CD8-positive, alpha-beta memory T cell (primary cell): ENCODE data around the gene ZC3H12A. TPM values are rescaled to one million over a fixed set of nuclear protein-coding genes. Genes with fewer than 3 reads are reported as not detected.
"Not testable (repeated sequence)": the region's sequence is repeated elsewhere in the genome, so short reads cannot be mapped to it uniquely, and the experiment has no call there.

Experiments used
- CTCF ChIA-PET: fragments of 350-600 bp; sonication (Branson Sonifier 250); formaldehyde crosslinking; loops from one replicate; lab custom pipeline; 2021; ENCODE audit warnings: antibody characterized with exemption; lab: Charles Lee
- POLR2A ChIA-PET: fragments of 350-600 bp; sonication (Branson Sonifier 250); formaldehyde crosslinking; loops from one replicate; lab custom pipeline; 2021; ENCODE audit warnings: antibody characterized with exemption; lab: Charles Lee
- DNase-seq, 5 donors: peaks; one replicate each; pipeline versions ENCODE4 v3.0.0 to v3.0.0-alpha.2; 2020 to 2022; ENCODE audit warnings: mixed read lengths in 1 of 5
- H3K27ac ChIP-seq: one replicate; pipeline ENCODE4 v1.7.0; 2013; ENCODE audit warnings: low read depth, mild to moderate bottlenecking, low read length, moderate library complexity
- H3K27me3 ChIP-seq: 2 replicates; pipeline ENCODE4 v1.7.0; 2013; ENCODE audit warnings: low read length, mild to moderate bottlenecking; ENCODE audit not compliant: insufficient read depth, poor library complexity, severe bottlenecking
- H3K36me3 ChIP-seq: 2 replicates; pipeline ENCODE4 v1.7.0; 2013; ENCODE audit warnings: mild to moderate bottlenecking, low read length, moderate library complexity; ENCODE audit not compliant: insufficient read depth
- H3K4me1 ChIP-seq: 2 replicates; pipeline ENCODE4 v1.7.0; 2013; ENCODE audit warnings: mild to moderate bottlenecking, low read length, moderate library complexity; ENCODE audit not compliant: insufficient read depth
- H3K4me3 ChIP-seq: 2 replicates; pipeline ENCODE4 v1.7.0; 2013; ENCODE audit warnings: mild to moderate bottlenecking, low read length
- H3K9me3 ChIP-seq: 2 replicates; pipeline ENCODE4 v1.7.0; 2013; ENCODE audit warnings: mild to moderate bottlenecking, low read length
- H3K27ac Mint-ChIP-seq, 8 donors: one replicate each; pipeline ENCODE4 v1.8.0; 2020 to 2021; ENCODE audit warnings: mixed read lengths in 8 of 8, mild to moderate bottlenecking in 6 of 8, inconsistent platforms in 3 of 8, moderate library complexity in 3 of 8
- H3K27me3 Mint-ChIP-seq, 2 donors: one replicate each; pipeline ENCODE4 v1.8.0; 2020 to 2021; ENCODE audit warnings: mixed read lengths in 2 of 2, mild to moderate bottlenecking in 1 of 2, moderate library complexity in 1 of 2
- H3K36me3 Mint-ChIP-seq, 3 donors: one replicate each; pipeline ENCODE4 v1.8.0; 2020 to 2021; ENCODE audit warnings: mixed read lengths in 3 of 3, inconsistent platforms in 1 of 3, mild to moderate bottlenecking in 1 of 3
- H3K4me1 Mint-ChIP-seq, 3 donors: one replicate each; pipeline ENCODE4 v1.8.0; 2020 to 2021; ENCODE audit warnings: mixed read lengths in 3 of 3, inconsistent platforms in 1 of 3, mild to moderate bottlenecking in 1 of 3
- H3K4me3 Mint-ChIP-seq, 7 donors: one replicate each; pipeline ENCODE4 v1.8.0; 2020 to 2021; ENCODE audit warnings: mixed read lengths in 7 of 7, mild to moderate bottlenecking in 6 of 7, moderate library complexity in 4 of 7, inconsistent platforms in 2 of 7
- H3K9me3 Mint-ChIP-seq, 5 donors: one replicate each; pipeline ENCODE4 v1.8.0; 2020 to 2022; ENCODE audit warnings: mixed read lengths in 5 of 5, mild to moderate bottlenecking in 3 of 5, moderate library complexity in 2 of 5, inconsistent platforms in 1 of 5
- polyA plus RNA-seq: library from polyadenylated mRNA; unstranded; fragments of 300-500 nt; fragmentation: Illumina TruSeq; gene quantifications from one replicate; pipeline ENCODE4 v1.2.3, GENCODE V29; 2021
- total RNA-seq, 2 experiments: library from RNA; stranded (reverse); gene quantifications; one replicate each; pipeline ENCODE4 v1.2.3, GENCODE V29; 2021

ZC3H12A gene
- total and polyA plus RNA-seq, 3 experiments from 2014 or later: 11.6 to 33.8 (median 32.7) TPM

GRCh38 chr1:37513795-37514349, 39.5 kb downstream of the ZC3H12A start:
- H3K36me3 Mint-ChIP-seq: peaks cover 0 to 35% (median 10%) of the 10 kb centered on the region in 3 donors
- H3K27me3 Mint-ChIP-seq: no peaks in the 10 kb centered on the region
- Histone ChIP-seq H3K27ac (peak overlapping the region; percentile 84), H3K9me3 (no peaks in the 10 kb centered on the region), H3K36me3 (peaks cover 5% of the 10 kb centered on the region), H3K4me3 (peak overlapping the region; percentile 81), H3K4me1 (peaks cover 27% of the 10 kb centered on the region), H3K27me3 (no peaks in the 10 kb centered on the region)
- no peaks in the 10 kb centered on the region for H3K9me3 Mint-ChIP-seq
- ChIA-PET POLR2A (interaction anchor here (0.6 to 3.3 kb wide), 6 partner anchors 27 to 176 kb away, joined by 3 to 29 read pairs (median 8); partner anchors contain the start of genes SNIP1 and ZC3H12A), CTCF (interaction anchor here (0.8 to 3.4 kb wide), 15 partner anchors 8 to 346 kb away, joined by 3 to 22 read pairs (median 5); no protein-coding TSS in a partner anchor)
- H3K4me1 Mint-ChIP-seq: peaks cover 44 to 54% (median 49%) of the 10 kb centered on the region in 3 donors
- DNase-seq: peak; percentile 16 to 69 (median 34)
- peak overlapping the region; percentile 95 to 100 (median 99) for H3K4me3 Mint-ChIP-seq
- peak overlapping the region; percentile 71 to 98 (median 97) for H3K27ac Mint-ChIP-seq

GRCh38 chr1:37514350-37515184, 40.2 kb downstream of the ZC3H12A start, which contains the start of gene MEAF6:
TSS of gene MEAF6 (minus strand) at chr1:37514766. CDS start at chr1:37514746, 20 bp downstream.
- peak; percentile 81 to 88 (median 84) for DNase-seq
- Mint-ChIP-seq H3K36me3 (peaks cover 0 to 33% (median 5%) of the 10 kb centered on the region in 3 donors), H3K27me3 (no peaks in the 10 kb centered on the region), H3K9me3 (no peaks in the 10 kb centered on the region), H3K27ac (peak within 1 kb of the TSS; percentile 97 to 100 (median 99)), H3K4me1 (peaks cover 45 to 55% (median 49%) of the 10 kb centered on the region in 3 donors), H3K4me3 (peak within 1 kb of the TSS; percentile 96 to 100 (median 99))
- Histone ChIP-seq H3K4me1 (peaks cover 27% of the 10 kb centered on the region), H3K27ac (peak within 1 kb of the TSS; percentile 84), H3K9me3 (no peaks in the 10 kb centered on the region), H3K4me3 (peak within 1 kb of the TSS; percentile 81), H3K27me3 (no peaks in the 10 kb centered on the region), H3K36me3 (no peaks in the 10 kb centered on the region)
- ChIA-PET CTCF (interaction anchor here (0.6 to 3.4 kb wide), 26 partner anchors 9 to 346 kb away, joined by 3 to 22 read pairs (median 4); partner anchors contain the start of gene SNIP1), POLR2A (interaction anchor here (0.6 to 3.3 kb wide), 7 partner anchors 27 to 176 kb away, joined by 3 to 29 read pairs (median 7); partner anchors contain the start of genes SNIP1 and ZC3H12A)

- no peak for DNase-seq
- ChIA-PET POLR2A (interaction anchor here (0.6 to 3.3 kb wide), 8 partner anchors 28 to 175 kb away, joined by 3 to 29 read pairs (median 6); partner anchors contain the start of genes SNIP1 and ZC3H12A), CTCF (interaction anchor here (0.6 to 3.4 kb wide), 22 partner anchors 9 to 175 kb away, joined by 3 to 22 read pairs (median 5); partner anchors contain the start of gene SNIP1)
- Histone ChIP-seq H3K36me3 (no peaks in the 10 kb centered on the region), H3K9me3 (no peaks in the 10 kb centered on the region), H3K27ac (peak overlapping the region; percentile 84), H3K4me1 (peaks cover 27% of the 10 kb centered on the region), H3K27me3 (no peaks in the 10 kb centered on the region), H3K4me3 (peak overlapping the region; percentile 81)
- Mint-ChIP-seq H3K27me3 (no peaks in the 10 kb centered on the region), H3K4me1 (peaks cover 50 to 60% (median 57%) of the 10 kb centered on the region in 3 donors), H3K36me3 (peaks cover 0 to 32% (median 5%) of the 10 kb centered on the region in 3 donors), H3K27ac (peak overlapping the region; percentile 94 to 100 (median 99)), H3K4me3 (peak overlapping the region; percentile 90 to 100 (median 96)), H3K9me3 (no peaks in the 10 kb centered on the region)
Measured at GRCh38 chr1:37515185-37516034, 41.0 kb downstream of the ZC3H12A start.

- Histone ChIP-seq H3K9me3 (no peaks in the 10 kb centered on the region), H3K4me1 (peaks cover 18% of the 10 kb centered on the region), H3K4me3 (no peak overlapping the region), H3K36me3 (no peaks in the 10 kb centered on the region), H3K27ac (no peak overlapping the region), H3K27me3 (no peaks in the 10 kb centered on the region)
- H3K36me3 Mint-ChIP-seq: peaks cover 0 to 19% (median under 1%) of the 10 kb centered on the region in 3 donors
- H3K4me1 Mint-ChIP-seq: peaks cover 44 to 49% (median 49%) of the 10 kb centered on the region in 3 donors
- POLR2A ChIA-PET: no interaction called here
- H3K27me3 Mint-ChIP-seq: no peaks in the 10 kb centered on the region
- no peaks in the 10 kb centered on the region for H3K9me3 Mint-ChIP-seq
- CTCF ChIA-PET: interaction anchor here (1.5 kb wide), 1 partner anchor 30 kb away, joined by 4 read pairs; no protein-coding TSS in a partner anchor
- peak overlapping the region in 4 of 7 donors; percentile 4 to 81 (median 17) for H3K4me3 Mint-ChIP-seq
- H3K27ac Mint-ChIP-seq: peak overlapping the region in 2 of 8 donors; percentile 31 to 45
- DNase-seq: no peak
Measured at GRCh38 chr1:37517569-37517968, 43.2 kb downstream of the ZC3H12A start.

GRCh38 chr1:37518241-37518640, 43.9 kb downstream of the ZC3H12A start:
- H3K9me3 Mint-ChIP-seq, H3K36me3 ChIP-seq, H3K9me3 ChIP-seq, DNase-seq, H3K4me3 ChIP-seq, POLR2A ChIA-PET, H3K27me3 ChIP-seq, H3K27ac ChIP-seq, H3K27me3 Mint-ChIP-seq: not testable (repeated sequence)
- peak overlapping the region in 1 of 7 donors; percentile 97 for H3K4me3 Mint-ChIP-seq
- H3K27ac Mint-ChIP-seq: peak overlapping the region in 1 of 8 donors; percentile 69
- peaks cover 14% of the 10 kb centered on the region for H3K4me1 ChIP-seq
- peaks cover 0 to 18% (median 6%) of the 10 kb centered on the region in 3 donors for H3K36me3 Mint-ChIP-seq
- peaks cover 39 to 49% (median 49%) of the 10 kb centered on the region in 3 donors for H3K4me1 Mint-ChIP-seq
- CTCF ChIA-PET: interaction anchor here (1.2 to 1.5 kb wide), 2 partner anchors 9 to 31 kb away, joined by 3 to 4 read pairs; no protein-coding TSS in a partner anchor

- H3K27ac ChIP-seq, POLR2A ChIA-PET, H3K36me3 ChIP-seq, H3K4me1 ChIP-seq, H3K27me3 Mint-ChIP-seq, H3K27me3 ChIP-seq, H3K9me3 Mint-ChIP-seq, H3K9me3 ChIP-seq: not testable (repeated sequence)
- Mint-ChIP-seq H3K36me3 (peaks cover 0 to 12% (median 6%) of the 10 kb centered on the region in 3 donors), H3K4me3 (peak overlapping the region; percentile 92 to 98 (median 95)), H3K4me1 (peaks cover 32 to 46% (median 43%) of the 10 kb centered on the region in 3 donors), H3K27ac (peak overlapping the region; percentile 69 to 95 (median 92))
- peak; percentile 42 to 79 (median 69) for DNase-seq
- CTCF ChIA-PET: interaction anchor here (0.9 to 1.5 kb wide), 3 partner anchors 9 to 64 kb away, joined by 3 to 4 read pairs (median 3); no protein-coding TSS in a partner anchor
- H3K4me3 ChIP-seq: peak overlapping the region; percentile 43
Measured at GRCh38 chr1:37518929-37519328, 44.5 kb downstream of the ZC3H12A start.
